SHP77 (cell line): ENCODE data around the gene PLEKHG7.
A peak's percentile ranks its signal among the peaks of the same experiment; 100 is the strongest.
"Not testable (repeated sequence)": the region's sequence is repeated elsewhere in the genome, so short reads cannot be mapped to it uniquely, and the experiment has no call there.

Experiments
- DNase-seq, 2 experiments: peaks; one replicate each; lab custom pipeline; 2025; lab: John Stamatoyannopoulos, UW

The PLEKHG7 gene

GRCh38 chr12:92753976-92754885, 51.4 kb downstream of the PLEKHG7 start:
- no peak for DNase-seq

GRCh38 chr12:92756898-92757596, 54.3 kb downstream of the PLEKHG7 start:
- DNase-seq: no peak

GRCh38 chr12:92757597-92758121, 54.9 kb downstream of the PLEKHG7 start:
- no peak for DNase-seq

GRCh38 chr12:92759634-92760268, 57.0 kb downstream of the PLEKHG7 start:
- DNase-seq: no peak

GRCh38 chr12:92762773-92763172, 60.0 kb downstream of the PLEKHG7 start:
- no peak for DNase-seq

- no peak for DNase-seq
Measured at GRCh38 chr12:92764831-92765230, 62.0 kb downstream of the PLEKHG7 start.

GRCh38 chr12:92765871-92766270, 63.1 kb downstream of the PLEKHG7 start:
- no peak for DNase-seq

GRCh38 chr12:92769124-92769901, 66.5 kb downstream of the PLEKHG7 start:
- no peak for DNase-seq

GRCh38 chr12:92771001-92771400, 68.2 kb downstream of the PLEKHG7 start:
- no peak for DNase-seq

GRCh38 chr12:92775416-92775815, 72.6 kb downstream of the PLEKHG7 start:
- no peak for DNase-seq

GRCh38 chr12:92778525-92778924, 75.7 kb downstream of the PLEKHG7 start:
- DNase-seq: no peak

GRCh38 chr12:92779902-92780301, 77.1 kb downstream of the PLEKHG7 start:
- no peak for DNase-seq

- DNase-seq: no peak
Measured at GRCh38 chr12:92784356-92784755, 81.6 kb downstream of the PLEKHG7 start.

- peak; percentile 71 to 79 for DNase-seq
Measured at GRCh38 chr12:92784797-92785562, 82.2 kb downstream of the PLEKHG7 start.

GRCh38 chr12:92785563-92785950, 82.8 kb downstream of the PLEKHG7 start:
- DNase-seq: no peak

- DNase-seq: no peak
Measured at GRCh38 chr12:92786045-92786444, 83.3 kb downstream of the PLEKHG7 start.

- not testable (repeated sequence) for DNase-seq
Measured at GRCh38 chr12:92794356-92794755, 91.6 kb downstream of the PLEKHG7 start.

- no peak for DNase-seq
Measured at GRCh38 chr12:92794814-92795213, 92.0 kb downstream of the PLEKHG7 start.

GRCh38 chr12:92796650-92797049, 93.9 kb downstream of the PLEKHG7 start:
- no peak for DNase-seq

GRCh38 chr12:92802906-92803305, 100.1 kb downstream of the PLEKHG7 start:
- no peak for DNase-seq

GRCh38 chr12:92803903-92804302, 101.1 kb downstream of the PLEKHG7 start:
- no peak for DNase-seq
